ENCODE measurements around the gene ALLC.

Gene ALLC

GRCh38 chr2:3643371-3644245 lies 14.4 kb upstream of the ALLC start:
- H2BK5ac ChIP-seq (ENCODE audit: low read length) = no peak overlapping the region
- no peak overlapping the region for H2BK15ac ChIP-seq (replicated peaks; ENCODE audit: low read depth)
- no peak overlapping the region for H3K23ac ChIP-seq (ENCODE audit: low read length)
- no peak overlapping the region for H3K27ac ChIP-seq (ENCODE audit: low read depth, low read length)
- H2BK120ac ChIP-seq (ENCODE audit: low read depth, low read length) = no peak overlapping the region
- no peak overlapping the region for H2AK5ac ChIP-seq (ENCODE audit: low read length)
- no peak overlapping the region for H3K4ac ChIP-seq (ENCODE audit: low read depth, low read length)
- no peak overlapping the region for H4K8ac ChIP-seq (ENCODE audit: low read depth, low read length)
- H3K18ac ChIP-seq (ENCODE audit: low read length) = no peak overlapping the region
- no peak for DNase-seq
- H3K79me1 ChIP-seq (ENCODE audit: low read length) = no peaks in the 10 kb centered on the region
- no peak overlapping the region for H4K5ac ChIP-seq (ENCODE audit: low read length)
- H3K56ac ChIP-seq (ENCODE audit: low read length) = no peak overlapping the region
- no peaks in the 10 kb centered on the region for H3K27me3 ChIP-seq (ENCODE audit: insufficient read depth, low read length, poor library complexity)
- H3K36me3 ChIP-seq (ENCODE audit: control insufficient read depth, insufficient read depth, low read length) = no peaks in the 10 kb centered on the region
- H3K79me2 ChIP-seq (ENCODE audit: control insufficient read depth, insufficient read depth, low read length) = no peaks in the 10 kb centered on the region
- H3K4me3 ChIP-seq (ENCODE audit: low read length) = no peak overlapping the region
- no peak overlapping the region for H3K9ac ChIP-seq (ENCODE audit: low read length)
- WGBS (ENCODE audit: extremely low coverage, insufficient coverage, low lambda C conversion rate) = no CpG with 5 or more reads among the region's 48 CpGs
- H3K4me1 ChIP-seq (ENCODE audit: control insufficient read depth, low read depth, low read length) = no peaks in the 10 kb centered on the region
- H3K4me2 ChIP-seq (ENCODE audit: low read length) = no peak overlapping the region

DNA sequence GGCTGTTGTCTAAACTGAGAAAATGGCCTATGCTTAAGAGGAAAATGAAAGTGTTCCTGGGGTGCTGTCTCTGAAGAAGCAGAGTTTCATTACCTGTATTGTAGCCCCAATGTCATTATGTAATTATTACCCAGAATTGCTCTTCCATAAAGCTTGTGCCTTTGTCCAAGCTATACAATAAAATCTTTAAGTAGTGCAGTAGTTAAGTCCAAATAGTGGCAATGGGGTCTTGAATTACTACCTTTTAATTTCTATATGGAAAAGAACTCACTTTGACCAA lies 13.8 kb upstream of the ALLC start:
- Histone ChIP-seq H4K5ac (ENCODE audit: low read length) (no peak overlapping the region), H3K4me3 (ENCODE audit: low read length) (no peak overlapping the region), H2BK15ac (replicated peaks; ENCODE audit: low read depth) (no peak overlapping the region), H3K27ac (ENCODE audit: low read depth, low read length) (no peak overlapping the region), H3K79me1 (ENCODE audit: low read length) (no peaks in the 10 kb centered on the region), H3K27me3 (ENCODE audit: insufficient read depth, low read length, poor library complexity) (no peaks in the 10 kb centered on the region), H2BK120ac (ENCODE audit: low read depth, low read length) (no peak overlapping the region), H3K4ac (ENCODE audit: low read depth, low read length) (no peak overlapping the region), H3K79me2 (ENCODE audit: control insufficient read depth, insufficient read depth, low read length) (no peaks in the 10 kb centered on the region), H2BK5ac (ENCODE audit: low read length) (no peak overlapping the region), H3K4me2 (ENCODE audit: low read length) (no peak overlapping the region), H3K56ac (ENCODE audit: low read length) (no peak overlapping the region), H3K36me3 (ENCODE audit: control insufficient read depth, insufficient read depth, low read length) (no peaks in the 10 kb centered on the region), H3K18ac (ENCODE audit: low read length) (no peak overlapping the region), H3K9ac (ENCODE audit: low read length) (no peak overlapping the region), H3K23ac (ENCODE audit: low read length) (no peak overlapping the region), H3K4me1 (ENCODE audit: control insufficient read depth, low read depth, low read length) (no peaks in the 10 kb centered on the region), H2AK5ac (ENCODE audit: low read length) (no peak overlapping the region), H4K8ac (ENCODE audit: low read depth, low read length) (no peak overlapping the region)
- DNase-seq = no peak

- Histone ChIP-seq H3K36me3 (ENCODE audit: control insufficient read depth, insufficient read depth, low read length) (no peaks in the 10 kb centered on the region), H3K4me2 (ENCODE audit: low read length) (no peak overlapping the region), H3K23ac (ENCODE audit: low read length) (no peak overlapping the region), H3K79me2 (ENCODE audit: control insufficient read depth, insufficient read depth, low read length) (no peaks in the 10 kb centered on the region), H3K9ac (ENCODE audit: low read length) (no peak overlapping the region), H3K79me1 (ENCODE audit: low read length) (no peaks in the 10 kb centered on the region), H4K8ac (ENCODE audit: low read depth, low read length) (no peak overlapping the region), H4K5ac (ENCODE audit: low read length) (no peak overlapping the region), H3K56ac (ENCODE audit: low read length) (no peak overlapping the region), H2BK120ac (ENCODE audit: low read depth, low read length) (no peak overlapping the region), H3K4me1 (ENCODE audit: control insufficient read depth, low read depth, low read length) (no peaks in the 10 kb centered on the region), H3K4ac (ENCODE audit: low read depth, low read length) (no peak overlapping the region), H2BK5ac (ENCODE audit: low read length) (no peak overlapping the region), H2AK5ac (ENCODE audit: low read length) (no peak overlapping the region), H3K18ac (ENCODE audit: low read length) (no peak overlapping the region), H3K27me3 (ENCODE audit: insufficient read depth, low read length, poor library complexity) (no peaks in the 10 kb centered on the region), H2BK15ac (replicated peaks; ENCODE audit: low read depth) (no peak overlapping the region), H3K4me3 (ENCODE audit: low read length) (no peak overlapping the region), H3K27ac (ENCODE audit: low read depth, low read length) (no peak overlapping the region)
- DNase-seq = no peak
- no CpG with 5 or more reads among the region's 15 CpGs for WGBS (ENCODE audit: extremely low coverage, insufficient coverage, low lambda C conversion rate)
Observed at GRCh38 chr2:3644891-3645605, 13.0 kb upstream of the ALLC start.

- Histone ChIP-seq H3K4me2 (ENCODE audit: low read length) (no peak overlapping the region), H3K79me1 (ENCODE audit: low read length) (no peaks in the 10 kb centered on the region), H4K5ac (ENCODE audit: low read length) (no peak overlapping the region), H3K4me1 (ENCODE audit: control insufficient read depth, low read depth, low read length) (no peaks in the 10 kb centered on the region), H2BK15ac (replicated peaks; ENCODE audit: low read depth) (no peak overlapping the region), H3K9ac (ENCODE audit: low read length) (no peak overlapping the region), H3K18ac (ENCODE audit: low read length) (no peak overlapping the region), H2BK5ac (ENCODE audit: low read length) (no peak overlapping the region), H3K4me3 (ENCODE audit: low read length) (no peak overlapping the region), H3K36me3 (ENCODE audit: control insufficient read depth, insufficient read depth, low read length) (no peaks in the 10 kb centered on the region), H2AK5ac (ENCODE audit: low read length) (no peak overlapping the region), H3K56ac (ENCODE audit: low read length) (no peak overlapping the region), H3K4ac (ENCODE audit: low read depth, low read length) (no peak overlapping the region), H3K79me2 (ENCODE audit: control insufficient read depth, insufficient read depth, low read length) (no peaks in the 10 kb centered on the region), H2BK120ac (ENCODE audit: low read depth, low read length) (no peak overlapping the region), H4K8ac (ENCODE audit: low read depth, low read length) (no peak overlapping the region), H3K27me3 (ENCODE audit: insufficient read depth, low read length, poor library complexity) (no peaks in the 10 kb centered on the region), H3K27ac (ENCODE audit: low read depth, low read length) (no peak overlapping the region), H3K23ac (ENCODE audit: low read length) (no peak overlapping the region)
- DNase-seq = no peak
- no CpG with 5 or more reads among the region's 10 CpGs for WGBS (ENCODE audit: extremely low coverage, insufficient coverage, low lambda C conversion rate)
Observed at GRCh38 chr2:3645745-3646389, 12.1 kb upstream of the ALLC start.

- Histone ChIP-seq H4K5ac (ENCODE audit: low read length) (no peak overlapping the region), H2AK5ac (ENCODE audit: low read length) (no peak overlapping the region), H3K4me1 (ENCODE audit: control insufficient read depth, low read depth, low read length) (no peaks in the 10 kb centered on the region), H3K18ac (ENCODE audit: low read length) (no peak overlapping the region), H3K27ac (ENCODE audit: low read depth, low read length) (no peak overlapping the region), H3K79me2 (ENCODE audit: control insufficient read depth, insufficient read depth, low read length) (no peaks in the 10 kb centered on the region), H2BK15ac (replicated peaks; ENCODE audit: low read depth) (no peak overlapping the region), H3K23ac (ENCODE audit: low read length) (no peak overlapping the region), H3K9ac (ENCODE audit: low read length) (no peak overlapping the region), H3K4ac (ENCODE audit: low read depth, low read length) (no peak overlapping the region), H2BK5ac (ENCODE audit: low read length) (no peak overlapping the region), H3K4me3 (ENCODE audit: low read length) (no peak overlapping the region), H3K27me3 (ENCODE audit: insufficient read depth, low read length, poor library complexity) (no peaks in the 10 kb centered on the region), H4K8ac (ENCODE audit: low read depth, low read length) (no peak overlapping the region), H3K4me2 (ENCODE audit: low read length) (no peak overlapping the region), H2BK120ac (ENCODE audit: low read depth, low read length) (no peak overlapping the region), H3K79me1 (ENCODE audit: low read length) (no peaks in the 10 kb centered on the region), H3K56ac (ENCODE audit: low read length) (no peak overlapping the region), H3K36me3 (ENCODE audit: control insufficient read depth, insufficient read depth, low read length) (no peaks in the 10 kb centered on the region)
- no CpG with 5 or more reads among the region's 8 CpGs for WGBS (ENCODE audit: extremely low coverage, insufficient coverage, low lambda C conversion rate)
- DNase-seq = no peak
Observed at GRCh38 chr2:3646446-3646845, 11.6 kb upstream of the ALLC start.
